GM19324 (cell line): ENCODE measurements around the gene FOSB.

Experiments
- ATAC-seq: cut with Tn5 transposase; IDR thresholded peaks from one replicate; pipeline ENCODE4 v1.9.1; 2021; ENCODE audit warnings: mild to moderate bottlenecking, moderate library complexity; ENCODE audit not compliant: unreplicated experiment, low FRiP score

Gene FOSB

DNA sequence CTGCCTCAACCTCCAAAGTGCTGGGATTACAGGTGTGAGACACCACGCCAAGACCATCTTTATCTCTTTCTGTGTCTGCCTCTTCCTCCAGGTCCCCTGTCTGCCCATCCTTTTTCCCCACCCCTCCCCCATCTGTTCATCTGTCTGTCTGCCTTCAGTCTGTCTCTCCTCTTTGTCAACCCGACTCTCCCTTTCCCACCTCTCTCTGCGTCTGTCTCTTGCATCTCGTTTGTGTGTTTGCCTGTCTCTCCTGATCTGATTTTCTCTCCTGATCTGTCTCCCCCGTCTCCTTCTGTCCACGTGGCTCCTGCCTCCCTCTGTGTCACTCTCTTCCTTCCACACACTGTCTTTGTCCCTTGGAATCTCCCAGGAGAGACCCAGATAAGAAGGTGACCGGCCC lies 49.4 kb downstream of the FOSB start:
- no peak for ATAC-seq

- no peak for ATAC-seq
These were observed 50.1 kb downstream of the FOSB start for GRCh38 chr19:45517641-45518468.

DNA sequence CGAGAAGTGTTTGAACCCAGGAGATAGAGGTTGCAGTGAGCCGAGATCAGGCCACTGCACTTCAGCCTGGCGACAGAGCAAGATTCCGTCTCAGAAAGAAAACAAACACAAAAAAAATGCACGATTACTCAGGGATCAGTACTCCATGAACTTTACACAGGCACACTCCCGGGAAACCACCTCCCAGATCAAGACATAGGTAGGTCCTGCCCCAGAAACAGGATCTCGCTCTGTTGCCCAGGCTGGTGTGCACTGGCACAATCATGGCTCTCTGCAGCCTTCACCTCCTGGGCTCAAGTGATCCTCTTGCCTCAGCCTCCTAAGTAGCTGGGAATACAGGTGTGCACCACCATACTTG lies 50.7 kb downstream of the FOSB start:
- no peak for ATAC-seq

DNA sequence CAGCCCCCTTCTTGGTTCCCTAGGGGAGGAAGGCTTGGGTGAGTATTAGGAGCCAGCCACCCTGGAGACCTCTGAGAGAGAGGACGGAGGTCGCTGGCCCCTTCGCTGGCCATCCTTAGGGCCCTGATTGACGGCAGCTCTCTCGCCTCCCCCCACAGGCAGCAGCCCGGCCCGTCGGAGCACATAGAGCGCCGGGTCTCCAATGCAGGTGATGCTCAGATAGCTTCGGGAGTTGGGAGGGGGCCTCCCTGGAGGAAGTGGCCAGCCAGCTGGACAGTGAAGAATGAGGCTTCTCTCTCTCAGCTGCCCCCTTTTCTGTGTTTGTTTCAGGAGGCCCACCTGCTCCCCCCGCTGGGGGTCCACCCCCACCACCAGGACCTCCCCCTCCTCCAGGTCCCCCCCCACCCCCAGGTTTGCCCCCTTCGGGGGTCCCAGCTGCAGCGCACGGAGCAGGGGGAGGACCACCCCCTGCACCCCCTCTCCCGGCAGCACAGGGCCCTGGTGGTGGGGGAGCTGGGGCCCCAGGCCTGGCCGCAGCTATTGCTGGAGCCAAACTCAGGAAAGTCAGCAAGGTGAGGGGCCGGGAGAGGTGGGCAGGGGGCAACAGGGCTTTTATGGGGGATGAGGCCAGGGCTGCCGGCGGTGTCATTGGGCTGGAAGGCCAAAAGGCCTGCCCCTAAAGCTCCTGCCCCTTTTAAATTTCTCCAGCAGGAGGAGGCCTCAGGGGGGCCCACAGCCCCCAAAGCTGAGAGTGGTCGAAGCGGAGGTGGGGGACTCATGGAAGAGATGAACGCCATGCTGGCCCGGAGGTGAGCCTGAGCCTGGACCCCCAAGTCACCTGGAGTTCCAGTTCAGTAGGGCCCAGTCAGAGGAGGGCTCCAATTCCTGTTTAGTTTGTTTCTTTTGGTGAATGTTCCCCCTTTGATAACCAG lies 54.5 kb downstream of the FOSB start:
- no peak for ATAC-seq

DNA sequence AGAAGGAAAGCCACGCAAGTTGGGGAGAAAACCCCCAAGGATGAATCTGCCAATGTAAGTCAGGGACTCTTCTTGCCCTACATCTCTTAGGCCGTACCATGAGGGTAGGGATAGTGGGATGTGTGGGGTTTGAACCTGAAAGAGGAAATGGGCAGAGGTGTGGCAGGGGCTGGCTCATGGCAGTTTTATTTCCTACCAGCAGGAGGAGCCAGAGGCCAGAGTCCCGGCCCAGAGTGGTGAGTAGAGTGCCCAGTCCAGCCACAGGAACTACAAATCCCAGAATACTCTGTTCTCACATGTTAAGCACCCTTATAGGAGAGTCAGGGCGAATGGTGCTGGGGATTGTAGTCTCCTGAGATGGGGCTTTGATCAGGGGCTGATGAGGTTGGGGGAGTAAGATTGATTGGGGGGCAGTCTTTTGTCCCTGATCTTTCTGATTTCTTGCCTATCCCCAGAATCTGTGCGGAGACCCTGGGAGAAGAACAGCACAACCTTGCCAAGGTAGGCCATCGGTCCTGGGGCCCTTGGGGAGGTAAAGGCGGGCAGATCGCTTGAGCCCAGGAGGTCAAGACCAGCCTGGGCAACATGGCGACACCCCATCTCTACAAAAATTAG lies 56.0 kb downstream of the FOSB start:
- no peak for ATAC-seq

- no peak for ATAC-seq
These were observed 56.9 kb downstream of the FOSB start for GRCh38 chr19:45524575-45525129.
